HUDEP-2 (cell line): ENCODE measurements around the gene PDCD1.

Source experiments
- DNase-seq, 76 experiments: peaks; one replicate each; lab custom pipeline; 2025; ENCODE audit not compliant: unreplicated experiment in 76 of 76; lab: John Stamatoyannopoulos, UW

Gene PDCD1

GRCh38 chr2:241852981-241853631 is 5.6 kb downstream of the PDCD1 start:
- DNase-seq, result no peak

GRCh38 chr2:241852116-241852980 is 6.3 kb downstream of the PDCD1 start:
- DNase-seq, result no peak

GRCh38 chr2:241851325-241852115 is 7.2 kb downstream of the PDCD1 start:
- no peak for DNase-seq

- no peak for DNase-seq
Observed at GRCh38 chr2:241850544-241851324, 8.0 kb downstream of the PDCD1 start.

- no peak for DNase-seq
Observed at GRCh38 chr2:241849616-241850543, 8.8 kb downstream of the PDCD1 start.

- DNase-seq, result no peak
Observed at GRCh38 chr2:241848761-241849615, 9.7 kb downstream of the PDCD1 start.

GRCh38 chr2:241846406-241846805 is 12.3 kb downstream of the PDCD1 start:
- no peak for DNase-seq

- no peak for DNase-seq
Observed at GRCh38 chr2:241844831-241845578, 13.7 kb downstream of the PDCD1 start.

- peak in 68 of 76 experiments; percentile 4 to 88 (median 61) for DNase-seq
Observed at GRCh38 chr2:241844066-241844728, 14.5 kb downstream of the PDCD1 start.

- no peak for DNase-seq
Observed at GRCh38 chr2:241843321-241844065, 15.2 kb downstream of the PDCD1 start.

GRCh38 chr2:241842620-241843211 is 16.0 kb downstream of the PDCD1 start:
- DNase-seq, result peak in 1 of 76 experiments; percentile 5

- no peak for DNase-seq
Observed at GRCh38 chr2:241842067-241842415, 16.7 kb downstream of the PDCD1 start.

GRCh38 chr2:241841181-241842066 is 17.3 kb downstream of the PDCD1 start:
- no peak for DNase-seq

- no peak for DNase-seq
Observed at GRCh38 chr2:241837197-241837965, 21.3 kb downstream of the PDCD1 start.

GRCh38 chr2:241836292-241836691 is 22.4 kb downstream of the PDCD1 start:
- no peak for DNase-seq
